NCI-H2196 treated with DMSO at 0.1 percent for 48 hours (cell line): Measurements from ENCODE around the gene SIRT6.
"Not testable (repeated sequence)": the region's sequence is repeated elsewhere in the genome, so short reads cannot be mapped to it uniquely, and the experiment has no call there.

Source experiments
- DNase-seq: peaks from one replicate; lab custom pipeline; 2025; ENCODE audit not compliant: unreplicated experiment; lab: John Stamatoyannopoulos, UW

The SIRT6 gene

DNA sequence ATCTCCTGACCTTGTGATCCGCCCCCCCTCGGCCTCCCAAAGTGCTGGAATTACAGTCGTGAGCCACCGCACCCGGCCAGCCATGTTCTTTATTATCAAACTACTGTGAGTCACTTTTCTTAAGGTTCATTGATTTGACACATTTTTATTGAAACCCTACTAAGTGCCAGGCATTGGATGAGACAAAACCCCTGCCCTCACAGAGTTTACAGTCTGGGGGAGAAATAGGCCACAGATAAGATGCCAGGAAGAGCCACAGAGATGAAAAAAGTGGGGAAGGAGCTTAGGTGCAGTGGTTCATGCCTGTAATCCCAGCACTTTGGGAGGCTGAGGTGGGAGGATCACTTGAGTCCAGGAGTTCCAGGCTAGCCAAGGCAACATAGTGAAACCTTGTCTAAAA lies 43.9 kb downstream of the SIRT6 start:
- no peak for DNase-seq

DNA sequence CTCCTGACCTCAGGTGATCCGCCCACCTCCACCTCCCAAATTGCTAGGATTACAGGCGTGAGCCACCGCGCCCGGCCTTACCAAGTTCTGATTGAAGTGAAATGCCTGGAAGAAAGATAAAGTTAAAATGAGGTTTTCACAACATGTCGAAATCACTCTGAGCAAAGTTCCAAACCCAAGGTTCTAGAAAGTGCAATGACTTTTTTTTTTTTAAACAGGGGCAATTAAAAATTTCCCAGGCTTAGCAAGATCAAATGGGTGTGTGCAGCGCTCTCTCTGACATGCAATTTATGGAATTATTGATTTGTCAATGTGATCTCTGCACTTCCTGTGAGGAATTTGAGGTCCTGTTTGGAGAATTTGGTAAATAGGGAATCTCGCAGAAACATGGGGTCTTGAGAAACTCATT lies 45.7 kb downstream of the SIRT6 start:
- DNase-seq: no peak

GRCh38 chr19:4135386-4135785 lies 47.0 kb downstream of the SIRT6 start:
- DNase-seq: not testable (repeated sequence)

GRCh38 chr19:4134351-4134750 lies 48.0 kb downstream of the SIRT6 start:
- no peak for DNase-seq

DNA sequence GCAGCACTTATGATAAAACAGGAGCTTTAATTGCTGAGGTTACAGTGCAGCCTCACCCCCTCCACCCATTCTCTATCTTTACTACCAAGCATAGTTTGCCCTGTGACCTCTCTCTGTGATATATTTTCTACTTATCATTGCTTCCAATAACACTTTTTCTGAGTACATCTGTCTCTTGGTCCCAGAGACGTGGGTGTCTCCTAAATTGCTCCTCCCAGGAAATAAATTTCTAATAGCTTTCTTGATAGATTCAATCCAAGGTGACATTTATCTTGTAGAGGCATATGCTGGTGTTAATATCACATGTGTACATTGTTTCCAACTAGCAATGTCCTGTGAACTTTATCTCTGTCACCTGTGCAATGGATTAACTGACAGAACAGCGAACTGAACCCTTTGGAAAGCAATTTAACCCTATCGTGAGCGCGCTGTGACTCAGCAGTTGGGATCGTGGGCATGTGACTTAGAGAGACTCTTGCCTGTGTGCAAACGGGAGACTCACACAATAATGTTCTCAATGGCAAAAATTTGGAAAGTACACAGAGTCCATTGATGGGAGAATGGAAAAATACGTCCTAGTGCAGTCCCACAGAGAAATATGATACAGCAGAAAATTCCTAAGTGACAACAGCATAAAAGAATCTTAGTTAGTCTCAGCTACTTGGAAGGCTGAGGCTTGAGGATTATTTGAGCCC lies 51.5 kb downstream of the SIRT6 start:
- DNase-seq: no peak

DNA sequence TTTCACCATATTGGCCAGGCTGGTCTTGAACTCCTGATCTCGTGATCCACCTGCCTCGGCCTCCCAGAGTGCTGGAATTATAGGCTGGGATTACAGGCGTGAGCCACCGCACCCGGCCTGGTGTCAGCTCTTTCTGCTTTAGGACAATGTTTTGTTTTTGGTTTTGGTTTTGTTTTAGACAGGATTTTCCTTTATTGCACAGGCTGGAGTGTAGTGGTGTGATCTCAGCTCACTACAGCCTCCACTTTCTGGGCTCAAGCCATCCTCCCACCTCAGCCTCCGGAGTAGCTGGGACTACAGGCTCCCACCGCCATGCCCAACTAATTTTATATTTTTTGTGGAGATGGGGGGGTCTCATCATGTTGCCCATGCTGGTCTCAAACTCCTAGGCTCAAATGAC lies 53.3 kb downstream of the SIRT6 start:
- not testable (repeated sequence) for DNase-seq

- not testable (repeated sequence) for DNase-seq
Observed at GRCh38 chr19:4127322-4127721, 55.0 kb downstream of the SIRT6 start.

- DNase-seq: no peak
Observed at GRCh38 chr19:4124638-4125037, 57.7 kb downstream of the SIRT6 start.
